Upper lobe of right lung (tissue), 1 donor: Measurements from ENCODE around the gene MAN1B1. TPM values are rescaled to one million over a fixed set of nuclear protein-coding genes. Genes with fewer than 3 reads are reported as not detected.

Experiments used
- ATAC-seq: fragments of 200-7000 bp; cut with Tn5 transposase; one replicate; pipeline ENCODE4 v1.9.1; 2020; ENCODE audit warnings: mild to moderate bottlenecking, moderate library complexity
- DNase-seq: peaks from one replicate; pipeline ENCODE4 v3.0.0-alpha.2; 2020
- H3K27ac ChIP-seq: fragments of 200-600 bp; one replicate; pipeline ENCODE4 v1.8.0; 2022
- H3K27me3 ChIP-seq: fragments of 200-600 bp; one replicate; pipeline ENCODE4 v1.8.0; 2022; ENCODE audit warnings: mild to moderate bottlenecking
- H3K36me3 ChIP-seq: fragments of 200-600 bp; one replicate; pipeline ENCODE4 v1.8.0; 2022
- H3K4me1 ChIP-seq: fragments of 200-600 bp; one replicate; pipeline ENCODE4 v1.8.0; 2022
- H3K4me3 ChIP-seq: fragments of 200-600 bp; one replicate; pipeline ENCODE4 v1.8.0; 2022; ENCODE audit warnings: mild to moderate bottlenecking
- H3K9me3 ChIP-seq: fragments of 200-600 bp; one replicate; pipeline ENCODE4 v1.8.0; 2022
- intact Hi-C: fragments of 100-400 bp; cut with DNase I; formaldehyde crosslinking; loops from one replicate; pipeline ENCODE4 v1.11.0; 2022
- long read RNA-seq: library from polyadenylated mRNA; unstranded; transcript quantifications from one replicate; pipeline ENCODE4 v2.0.0, GENCODE V29; 2021
- total RNA-seq: library from RNA; stranded (reverse); fragmentation: NEBNext Ultra II Directional; extraction: Animal tissue kit (Norgen Biotek cat#: 25700); gene quantifications from one replicate; pipeline ENCODE4 v1.2.1, GENCODE V29; 2021
- TF ChIP-seq, protein P1 (sequence below): fragments of 200-600 bp; IDR thresholded peaks from one replicate; pipeline ENCODE4 v1.8.0; 2022; ENCODE audit warnings: antibody characterized with exemption
- donor health status: DM: no; HTN: yes; CAD: no; lungs with severe emphysema.

MAN1B1 gene
- 39.4 TPM for total RNA-seq
- long read RNA-seq, full-length matches to known transcripts: 74 of 95 reads
- long read RNA-seq, partial matches to known transcripts: 6 of 95 reads
- long read RNA-seq, other reads (novel, unspliced or antisense): 15 of 95 reads

DNA sequence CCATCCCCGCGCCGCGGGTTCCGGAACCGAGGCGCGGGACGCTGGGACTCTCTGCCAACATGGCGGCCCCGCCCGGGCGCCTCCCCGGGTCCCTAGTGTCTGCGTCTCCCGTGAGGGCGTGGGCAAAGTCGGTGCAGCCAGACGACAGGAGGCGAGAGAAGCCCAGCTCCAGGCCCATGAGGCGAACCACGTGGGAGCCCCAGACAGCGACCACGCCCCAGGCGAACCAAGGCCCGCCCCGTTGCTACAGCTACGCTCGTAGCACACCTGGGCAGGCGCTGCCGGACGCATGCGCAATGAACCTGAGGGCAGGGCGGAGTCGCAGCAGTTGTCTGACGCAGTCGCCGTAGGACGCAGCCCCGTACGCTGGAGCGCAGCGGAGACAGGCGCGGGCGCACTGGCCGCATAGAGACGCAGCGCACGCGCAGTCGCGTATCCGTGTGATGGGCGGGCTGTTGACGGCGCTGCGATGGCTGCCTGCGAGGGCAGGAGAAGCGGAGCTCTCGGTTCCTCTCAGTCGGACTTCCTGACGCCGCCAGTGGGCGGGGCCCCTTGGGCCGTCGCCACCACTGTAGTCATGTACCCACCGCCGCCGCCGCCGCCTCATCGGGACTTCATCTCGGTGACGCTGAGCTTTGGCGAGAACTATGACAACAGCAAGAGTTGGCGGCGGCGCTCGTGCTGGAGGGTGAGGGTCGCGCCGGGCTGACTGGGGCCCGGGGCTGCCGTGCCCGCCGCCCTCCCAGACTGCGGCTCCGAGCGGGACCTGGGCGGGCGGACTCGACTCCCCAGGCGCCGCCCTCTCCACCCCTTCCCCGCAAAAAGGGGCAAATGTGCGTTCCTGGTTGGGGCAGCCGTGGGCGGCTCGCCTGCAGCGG, at the start of gene MAN1B1:
Gene MAN1B1 (plus strand): TSS at position 455 of the 878 bp plus-strand sequence. CDS start 15 bp downstream, at position 470.
- TF ChIP-seq, protein P1, sequence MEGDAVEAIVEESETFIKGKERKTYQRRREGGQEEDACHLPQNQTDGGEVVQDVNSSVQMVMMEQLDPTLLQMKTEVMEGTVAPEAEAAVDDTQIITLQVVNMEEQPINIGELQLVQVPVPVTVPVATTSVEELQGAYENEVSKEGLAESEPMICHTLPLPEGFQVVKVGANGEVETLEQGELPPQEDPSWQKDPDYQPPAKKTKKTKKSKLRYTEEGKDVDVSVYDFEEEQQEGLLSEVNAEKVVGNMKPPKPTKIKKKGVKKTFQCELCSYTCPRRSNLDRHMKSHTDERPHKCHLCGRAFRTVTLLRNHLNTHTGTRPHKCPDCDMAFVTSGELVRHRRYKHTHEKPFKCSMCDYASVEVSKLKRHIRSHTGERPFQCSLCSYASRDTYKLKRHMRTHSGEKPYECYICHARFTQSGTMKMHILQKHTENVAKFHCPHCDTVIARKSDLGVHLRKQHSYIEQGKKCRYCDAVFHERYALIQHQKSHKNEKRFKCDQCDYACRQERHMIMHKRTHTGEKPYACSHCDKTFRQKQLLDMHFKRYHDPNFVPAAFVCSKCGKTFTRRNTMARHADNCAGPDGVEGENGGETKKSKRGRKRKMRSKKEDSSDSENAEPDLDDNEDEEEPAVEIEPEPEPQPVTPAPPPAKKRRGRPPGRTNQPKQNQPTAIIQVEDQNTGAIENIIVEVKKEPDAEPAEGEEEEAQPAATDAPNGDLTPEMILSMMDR: no peak
- peak; percentile 92 for ATAC-seq
- H3K36me3 ChIP-seq: peaks cover 21% of the 10 kb centered on the region
- H3K4me1 ChIP-seq: peaks cover 17% of the 10 kb centered on the region
- H3K9me3 ChIP-seq: no peaks in the 10 kb centered on the region
- peak within 1 kb of the TSS; percentile 93 for H3K27ac ChIP-seq
- peak within 1 kb of the TSS; percentile 76 for H3K4me3 ChIP-seq
- intact Hi-C loops: no loop called here
- no peaks in the 10 kb centered on the region for H3K27me3 ChIP-seq
- DNase-seq: peak; percentile 100

DNA sequence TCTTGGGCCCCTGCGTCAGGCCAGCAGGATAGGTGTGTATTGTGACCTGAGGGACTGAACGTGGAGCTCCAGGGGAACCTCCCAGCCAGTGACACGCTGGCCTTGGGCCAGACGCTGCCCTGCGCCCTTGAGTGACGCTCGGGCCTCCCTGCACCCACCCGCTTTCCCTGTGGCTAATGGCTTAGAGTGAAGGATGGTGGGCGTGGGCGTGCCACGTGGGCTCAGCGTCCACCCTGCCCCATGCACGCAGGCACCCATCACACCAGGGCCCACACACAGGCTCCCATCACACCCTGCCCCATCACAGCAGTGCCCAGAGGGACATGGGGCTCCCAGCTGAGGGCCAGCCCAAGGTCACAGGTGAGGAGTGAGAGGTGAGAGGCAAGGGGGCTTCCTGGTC, 49.8 kb upstream of the MAN1B1 start:
- Histone ChIP-seq H3K9me3 (no peaks in the 10 kb centered on the region), H3K27me3 (no peaks in the 10 kb centered on the region), H3K27ac (no peak overlapping the region), H3K36me3 (no peaks in the 10 kb centered on the region), H3K4me3 (no peak overlapping the region), H3K4me1 (peaks cover 10% of the 10 kb centered on the region)
- ATAC-seq: no peak
- DNase-seq: no peak
- intact Hi-C loops: loop anchor here (10.0 kb wide), 1 partner anchor 92 kb away; the partner anchor contains the start of genes C8G and FBXW5
- TF ChIP-seq, protein P1: no peak

DNA sequence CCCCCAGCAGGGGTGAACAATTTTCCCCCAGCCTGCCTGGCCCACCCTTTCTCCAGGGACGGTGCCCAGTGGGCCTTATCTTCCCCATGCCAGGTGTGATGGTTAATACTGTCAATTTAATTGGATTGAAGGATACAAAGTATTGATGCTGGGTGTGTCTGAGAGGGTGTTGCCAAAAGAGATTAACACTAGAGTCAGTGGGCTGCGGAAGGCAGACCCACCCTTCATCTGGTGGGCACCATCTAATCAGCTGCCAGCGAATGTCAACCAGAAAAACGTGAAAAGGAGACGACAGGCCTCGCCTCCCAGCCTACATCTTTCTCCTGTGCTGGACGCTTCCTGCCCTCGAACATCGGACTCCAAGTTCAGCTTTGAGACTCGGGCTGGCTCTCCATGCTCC, 49.3 kb upstream of the MAN1B1 start:
- Histone ChIP-seq H3K36me3 (no peaks in the 10 kb centered on the region), H3K4me1 (peaks cover 10% of the 10 kb centered on the region), H3K9me3 (no peaks in the 10 kb centered on the region), H3K27ac (no peak overlapping the region), H3K27me3 (no peaks in the 10 kb centered on the region), H3K4me3 (no peak overlapping the region)
- TF ChIP-seq, protein P1: no peak
- ATAC-seq: no peak
- DNase-seq: no peak
- intact Hi-C loops: loop anchor here (10.0 kb wide), 1 partner anchor 93 kb away; the partner anchor contains the start of genes C8G and FBXW5

DNA sequence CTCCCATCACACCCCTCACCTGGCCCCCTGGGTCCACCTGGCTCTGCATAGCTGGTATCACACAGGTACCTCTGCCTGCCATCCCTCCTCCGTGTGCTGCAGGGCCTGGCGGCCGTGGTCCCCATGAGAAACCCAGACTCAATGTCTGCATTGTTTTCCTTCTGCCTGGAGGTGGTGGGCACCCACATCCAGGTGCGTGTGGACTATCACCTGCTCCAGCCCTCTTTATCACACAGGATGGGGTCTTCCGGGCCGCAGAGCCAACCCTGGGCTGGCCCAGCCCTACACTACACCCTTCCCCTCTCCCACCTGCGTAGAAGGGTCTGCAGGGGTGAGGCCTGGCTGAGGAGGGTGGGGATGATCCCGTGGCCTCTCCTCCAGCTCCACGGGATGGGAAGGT, 47.9 kb upstream of the MAN1B1 start:
- TF ChIP-seq, protein P1: no peak
- no peaks in the 10 kb centered on the region for H3K27me3 ChIP-seq
- H3K27ac ChIP-seq: no peak overlapping the region
- no peak for DNase-seq
- peaks cover 10% of the 10 kb centered on the region for H3K4me1 ChIP-seq
- no peak overlapping the region for H3K4me3 ChIP-seq
- intact Hi-C loops: loop anchor here (10.0 kb wide), 1 partner anchor 94 kb away; the partner anchor contains the start of genes C8G and FBXW5
- H3K36me3 ChIP-seq: no peaks in the 10 kb centered on the region
- ATAC-seq: no peak
- H3K9me3 ChIP-seq: no peaks in the 10 kb centered on the region

DNA sequence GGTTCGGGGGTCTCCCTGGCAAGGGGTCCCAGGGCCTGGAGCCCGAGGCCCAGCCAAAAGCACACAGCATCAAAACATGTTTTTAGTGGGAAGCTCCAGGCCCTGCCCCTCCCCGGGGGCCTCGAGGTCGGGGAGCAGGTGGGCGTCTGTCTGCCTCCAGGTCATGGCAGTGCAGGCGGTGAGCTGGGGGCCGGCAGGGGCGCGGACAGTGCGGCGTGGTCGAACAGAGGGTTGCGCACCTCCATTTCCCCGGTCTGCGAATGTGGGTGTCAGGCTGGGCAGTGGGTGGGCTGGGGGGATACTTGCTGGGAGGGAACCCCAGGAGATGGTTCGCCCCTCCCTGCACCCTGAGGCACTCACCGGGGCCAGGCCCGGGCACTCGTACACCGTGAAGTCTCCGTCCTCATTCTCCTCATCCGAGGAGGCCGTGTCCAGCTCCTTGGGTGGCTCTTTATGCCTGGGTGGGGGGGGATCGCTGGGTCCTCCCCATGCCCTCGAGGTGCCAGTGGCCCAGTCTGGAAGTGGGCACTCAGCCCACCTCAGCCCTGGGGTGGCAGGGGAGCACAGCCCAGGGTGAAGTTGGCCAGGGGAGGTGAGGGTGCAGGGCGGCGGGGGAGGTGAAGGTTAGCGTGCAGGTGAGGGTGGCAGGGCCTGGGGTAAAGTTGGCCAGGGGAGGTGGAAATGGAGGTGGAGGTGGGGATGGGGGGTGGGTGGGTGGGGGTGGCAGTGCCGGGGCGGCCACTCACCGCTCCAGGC, 47.0 kb upstream of the MAN1B1 start:
- Histone ChIP-seq H3K4me3 (no peak overlapping the region), H3K36me3 (no peaks in the 10 kb centered on the region), H3K9me3 (no peaks in the 10 kb centered on the region), H3K27me3 (peaks cover 4% of the 10 kb centered on the region), H3K27ac (no peak overlapping the region), H3K4me1 (peaks cover 12% of the 10 kb centered on the region)
- DNase-seq (no peak), ATAC-seq (no peak)
- intact Hi-C loops: loop anchor here (10.0 kb wide), 1 partner anchor 95 kb away; the partner anchor contains the start of genes C8G and FBXW5
- TF ChIP-seq, protein P1: no peak
